Measurements from ENCODE around the gene IRX4.

The IRX4 gene

GRCh38 chr5:1882337-1883119, at the start of gene IRX4:
IRX4 (minus strand) TSS chr5:1882925; CDS start chr5:1882647, 278 bp downstream.
- DNase-seq: no peak

- DNase-seq: no peak
Measured at GRCh38 chr5:1931604-1932231, 49.0 kb upstream of the IRX4 start.

GRCh38 chr5:1930880-1931603, 48.3 kb upstream of the IRX4 start:
- DNase-seq: no peak

- no peak for DNase-seq
Measured at GRCh38 chr5:1930501-1930879, 47.8 kb upstream of the IRX4 start.

GRCh38 chr5:1929108-1929991, 46.6 kb upstream of the IRX4 start:
- no peak for DNase-seq

GRCh38 chr5:1926471-1927341, 44.0 kb upstream of the IRX4 start:
- DNase-seq: no peak

- no peak for DNase-seq
Measured at GRCh38 chr5:1926071-1926440, 43.3 kb upstream of the IRX4 start.

GRCh38 chr5:1925111-1926070, 42.7 kb upstream of the IRX4 start:
- DNase-seq: no peak

GRCh38 chr5:1923766-1924165, 41.0 kb upstream of the IRX4 start:
- no peak for DNase-seq

GRCh38 chr5:1923341-1923740, 40.6 kb upstream of the IRX4 start:
- no peak for DNase-seq

GRCh38 chr5:1921711-1922110, 39.0 kb upstream of the IRX4 start:
- DNase-seq: no peak

GRCh38 chr5:1919750-1920149, 37.0 kb upstream of the IRX4 start:
- DNase-seq: no peak

GRCh38 chr5:1919209-1919566, 36.5 kb upstream of the IRX4 start:
- DNase-seq: no peak

- no peak for DNase-seq
Measured at GRCh38 chr5:1918488-1919208, 35.9 kb upstream of the IRX4 start.

GRCh38 chr5:1917830-1918487, 35.2 kb upstream of the IRX4 start:
- no peak for DNase-seq

GRCh38 chr5:1916041-1917001, 33.6 kb upstream of the IRX4 start:
- DNase-seq: no peak

GRCh38 chr5:1915316-1915715, 32.6 kb upstream of the IRX4 start:
- DNase-seq: no peak

- DNase-seq: no peak
Measured at GRCh38 chr5:1914471-1914870, 31.7 kb upstream of the IRX4 start.
